ENCODE data around the gene FOXO1.

DNA sequence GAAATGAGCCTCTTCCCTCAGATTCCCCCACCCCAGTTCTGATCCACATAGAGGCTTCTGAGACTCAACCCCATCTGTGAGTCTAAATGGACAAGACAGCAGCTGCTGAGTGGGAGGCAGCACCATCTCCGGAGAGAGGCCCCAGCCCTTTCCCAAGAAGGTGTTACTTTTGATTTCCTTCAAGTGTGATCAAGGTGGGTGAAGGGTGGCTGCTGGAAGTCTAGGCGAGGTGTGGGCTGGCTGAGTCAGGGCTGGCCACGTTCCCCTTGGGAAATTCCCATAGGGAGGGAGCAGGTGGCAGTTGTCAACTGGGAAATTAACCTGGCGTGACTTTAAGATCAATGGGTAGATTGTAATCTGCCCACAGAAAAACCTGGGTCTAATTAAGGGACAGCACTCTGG is 148.0 kb downstream of the FOXO1 start:
- TF ChIP-seq, protein P1, sequence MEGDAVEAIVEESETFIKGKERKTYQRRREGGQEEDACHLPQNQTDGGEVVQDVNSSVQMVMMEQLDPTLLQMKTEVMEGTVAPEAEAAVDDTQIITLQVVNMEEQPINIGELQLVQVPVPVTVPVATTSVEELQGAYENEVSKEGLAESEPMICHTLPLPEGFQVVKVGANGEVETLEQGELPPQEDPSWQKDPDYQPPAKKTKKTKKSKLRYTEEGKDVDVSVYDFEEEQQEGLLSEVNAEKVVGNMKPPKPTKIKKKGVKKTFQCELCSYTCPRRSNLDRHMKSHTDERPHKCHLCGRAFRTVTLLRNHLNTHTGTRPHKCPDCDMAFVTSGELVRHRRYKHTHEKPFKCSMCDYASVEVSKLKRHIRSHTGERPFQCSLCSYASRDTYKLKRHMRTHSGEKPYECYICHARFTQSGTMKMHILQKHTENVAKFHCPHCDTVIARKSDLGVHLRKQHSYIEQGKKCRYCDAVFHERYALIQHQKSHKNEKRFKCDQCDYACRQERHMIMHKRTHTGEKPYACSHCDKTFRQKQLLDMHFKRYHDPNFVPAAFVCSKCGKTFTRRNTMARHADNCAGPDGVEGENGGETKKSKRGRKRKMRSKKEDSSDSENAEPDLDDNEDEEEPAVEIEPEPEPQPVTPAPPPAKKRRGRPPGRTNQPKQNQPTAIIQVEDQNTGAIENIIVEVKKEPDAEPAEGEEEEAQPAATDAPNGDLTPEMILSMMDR (IDR thresholded peaks at IDR 0.05; ENCODE audit: insufficient read depth, low read depth, low read length), result no peak
- TF ChIP-seq EZH2 (IDR thresholded peaks at IDR 0.05; ENCODE audit: insufficient read depth, low read length), result no peak

Measured in astrocyte (in vitro differentiated cells and primary cell).